Renal cortex interstitium (tissue), 11 donors: ENCODE data around the gene RAB11FIP4. TPM values are rescaled to one million over a fixed set of nuclear protein-coding genes. Genes with fewer than 3 reads are reported as not detected.

Experiments used
- DNase-seq, 11 donors: peaks; one replicate each; pipeline ENCODE4 v3.0.0-alpha.2; 2013; ENCODE audit warnings: low read depth in 9 of 11, low spot score in 4 of 11; ENCODE audit errors: extremely low read depth in 1 of 11
- polyA plus RNA-seq, 3 donors: library from polyadenylated mRNA; unstranded; fragments of 120-200 nt; gene quantifications; one replicate each; pipeline ENCODE4 v1.2.1, GENCODE V29; 2013; ENCODE audit not compliant: insufficient read length in 3 of 3

The RAB11FIP4 gene
- polyA plus RNA-seq, 3 donors, result 14.0 to 14.8 (median 14.2) TPM

DNA sequence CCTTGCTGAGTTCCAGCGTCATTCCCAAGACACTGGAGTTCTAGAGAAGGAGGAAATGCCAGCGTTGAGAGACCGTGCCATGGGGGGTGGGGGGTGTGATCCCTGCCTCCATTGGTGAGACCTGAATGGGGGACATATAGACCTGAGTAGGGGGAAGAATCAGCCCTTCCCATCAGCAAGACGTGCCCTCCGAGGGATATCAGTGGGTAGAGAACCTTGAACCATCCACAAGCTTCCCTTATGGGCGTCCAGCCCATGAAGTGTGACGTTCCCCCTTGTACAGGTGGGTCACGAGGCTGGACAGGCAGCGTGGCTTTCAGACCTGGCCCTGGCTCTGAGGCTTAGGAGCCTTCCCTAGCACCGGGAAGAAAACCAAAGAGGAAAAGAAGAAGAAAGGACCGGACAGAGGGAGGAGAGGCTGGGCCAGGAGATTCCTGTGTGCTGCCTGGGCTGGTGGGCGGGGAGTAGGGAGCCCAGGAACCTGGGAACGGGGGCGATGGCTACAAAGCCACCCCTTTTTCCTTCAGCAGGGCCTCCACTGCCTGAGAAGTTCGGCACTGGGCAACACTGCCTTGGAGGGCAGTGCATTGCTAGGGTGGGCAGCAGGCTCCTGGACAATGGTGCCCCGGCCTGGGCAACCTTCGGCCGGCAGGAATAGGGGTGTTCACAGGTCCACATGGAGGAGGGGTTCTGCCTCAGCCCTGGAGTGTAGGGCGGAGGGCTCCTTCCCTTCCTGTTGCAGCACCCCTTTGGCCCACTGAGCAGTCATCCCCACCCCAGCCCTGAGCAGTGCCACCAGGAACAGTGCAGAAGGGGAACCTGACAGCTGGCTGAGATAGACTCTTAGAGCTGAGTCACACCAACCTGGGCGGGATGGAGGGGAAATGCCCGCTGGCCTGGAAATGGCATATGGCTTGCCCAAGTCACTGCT lies 7.2 kb downstream of the RAB11FIP4 start:
- no peak for DNase-seq

DNA sequence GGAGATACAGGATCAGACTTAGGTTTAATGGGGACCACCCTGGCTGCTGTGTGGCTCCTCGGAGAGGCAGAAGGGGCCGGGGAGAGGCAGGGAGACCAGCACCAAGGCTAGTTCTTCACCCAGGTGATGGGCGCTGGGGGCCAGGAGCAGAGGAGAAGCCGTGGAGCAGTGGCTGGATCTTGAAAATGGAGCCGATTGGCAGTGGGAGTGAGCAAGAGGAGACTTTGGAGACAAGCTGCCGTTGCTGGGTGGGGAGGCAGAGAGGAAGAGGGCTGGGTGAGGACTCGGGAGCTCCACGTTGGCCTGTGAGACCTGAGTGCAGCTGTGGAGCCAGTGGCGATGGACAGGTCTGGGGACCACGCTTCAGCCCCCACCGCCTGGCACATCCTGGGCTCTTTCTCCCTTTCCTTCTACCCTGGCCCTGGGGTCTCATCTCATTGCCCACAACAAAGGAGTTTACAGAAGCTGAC lies 9.0 kb downstream of the RAB11FIP4 start:
- DNase-seq, result no peak

DNA sequence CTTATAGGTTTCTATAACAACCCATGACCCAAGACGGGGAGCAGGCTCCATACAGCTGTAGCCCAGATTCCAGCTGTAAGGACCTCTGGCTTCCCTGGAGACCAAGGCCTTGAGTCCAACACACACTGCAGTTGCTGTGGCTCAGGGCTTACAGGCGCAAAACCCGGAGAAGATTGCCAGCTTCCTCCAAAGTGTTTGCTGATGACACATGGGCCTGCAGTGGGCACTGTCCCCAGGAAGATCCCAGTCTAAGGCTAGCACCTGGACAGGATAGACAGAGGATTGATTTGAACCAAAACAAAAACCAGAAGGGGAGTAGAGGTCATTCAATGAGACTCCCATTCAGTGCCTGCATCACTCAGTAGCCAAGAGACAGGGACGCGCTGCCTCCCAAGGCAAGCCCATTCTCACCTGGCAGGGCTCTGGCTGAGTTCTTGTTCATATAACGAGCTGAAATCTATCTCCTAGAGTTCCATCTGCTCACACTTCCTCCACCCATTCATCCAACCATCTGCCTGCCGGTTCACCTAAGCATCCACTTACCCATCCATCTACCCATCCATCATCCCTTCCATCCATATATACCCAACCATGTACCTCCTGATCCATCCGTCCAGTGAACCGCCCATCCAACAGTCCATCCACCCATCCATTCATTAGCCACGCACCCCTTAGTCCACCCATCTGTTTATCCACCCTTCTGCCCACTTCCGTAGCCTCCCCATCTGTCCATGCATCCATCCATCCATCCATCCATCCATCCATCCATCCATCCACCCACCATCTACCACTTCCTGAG lies 10.2 kb downstream of the RAB11FIP4 start:
- no peak for DNase-seq

DNA sequence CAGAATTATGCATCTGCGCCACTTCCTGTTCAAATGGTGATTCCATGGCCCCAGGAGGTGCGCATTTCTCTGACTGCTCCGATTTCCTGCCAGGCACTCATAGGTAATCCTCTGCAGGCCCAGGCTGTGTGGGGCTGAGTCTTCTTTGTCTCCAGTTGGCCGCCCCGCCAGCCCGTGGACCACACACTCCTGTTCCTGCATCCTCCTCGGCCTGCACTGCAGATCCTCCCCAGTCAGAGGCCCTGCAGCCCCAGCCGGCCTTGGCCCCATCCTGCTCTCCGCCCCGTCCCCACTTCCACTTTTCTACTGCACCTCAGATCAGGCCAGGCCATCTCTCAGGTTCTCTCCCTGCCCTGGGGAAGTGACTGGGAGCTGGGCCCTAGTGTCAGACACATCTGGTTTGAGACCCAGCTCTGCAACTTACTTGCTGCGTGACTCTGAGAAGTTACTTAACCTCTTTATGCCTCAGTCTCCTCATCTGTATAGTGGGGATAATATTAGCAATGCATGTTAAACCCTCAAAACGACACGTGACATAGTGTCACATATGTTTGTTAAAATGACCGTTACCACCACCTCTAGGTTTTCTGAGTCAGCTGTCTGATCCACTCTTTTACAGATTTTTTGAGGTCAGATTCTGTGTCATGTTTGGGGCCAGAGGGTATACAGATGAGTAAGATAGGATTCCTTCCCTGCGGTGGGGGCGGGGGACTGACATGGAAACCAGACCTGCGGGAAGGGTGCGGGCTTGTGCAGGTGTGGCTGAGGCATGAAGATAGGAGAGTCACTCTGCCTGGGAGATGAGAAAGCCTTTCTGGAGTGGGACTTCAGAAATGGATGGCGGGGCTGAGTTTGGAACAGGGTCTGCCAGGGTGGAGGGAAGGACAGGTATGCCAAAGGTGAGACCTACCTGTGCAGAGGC lies 12.8 kb downstream of the RAB11FIP4 start:
- DNase-seq, result no peak

DNA sequence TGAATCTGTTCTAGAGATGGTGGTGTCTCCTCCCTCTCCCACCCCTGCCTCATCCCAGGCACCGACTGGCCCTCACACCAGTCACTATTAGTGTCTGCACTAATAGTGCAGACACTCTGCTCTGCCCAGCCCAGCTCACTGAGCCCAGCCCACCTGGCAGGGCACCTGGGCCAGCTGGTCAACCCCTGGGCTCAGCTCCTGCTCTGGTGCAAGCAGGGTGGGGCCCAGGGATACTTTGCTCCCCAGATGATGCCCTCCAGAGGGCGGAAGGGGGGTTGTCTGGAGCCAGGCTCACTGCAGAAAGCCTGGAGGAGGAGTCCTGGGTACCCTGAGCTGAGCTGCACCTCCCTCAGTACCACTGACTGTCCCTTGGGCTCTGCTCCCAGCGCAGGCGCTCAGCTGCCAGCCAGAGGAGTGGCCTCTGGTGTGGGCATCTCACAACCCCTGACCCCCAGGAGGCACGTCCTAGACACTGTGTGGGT lies 14.5 kb downstream of the RAB11FIP4 start:
- DNase-seq, result no peak

DNA sequence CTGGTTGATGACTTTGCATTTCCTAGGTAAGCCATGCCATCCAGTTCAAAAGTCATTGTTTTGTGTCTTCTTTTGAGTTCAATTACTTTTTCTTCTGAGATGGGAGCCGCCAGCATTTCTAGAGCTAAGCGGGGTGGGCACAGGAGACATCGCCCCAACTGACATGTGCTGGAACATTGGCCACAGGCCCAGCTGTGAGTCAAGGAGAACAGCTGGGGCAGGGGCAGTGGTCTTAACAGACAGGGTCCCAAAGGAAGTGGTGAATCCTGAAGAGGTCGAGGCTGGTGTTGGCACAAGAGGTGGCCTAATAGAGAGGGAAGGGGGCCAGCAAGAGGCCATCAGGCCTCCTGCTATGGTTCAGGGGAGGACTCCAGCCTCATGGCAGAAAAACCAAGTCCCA lies 17.1 kb downstream of the RAB11FIP4 start:
- no peak for DNase-seq

DNA sequence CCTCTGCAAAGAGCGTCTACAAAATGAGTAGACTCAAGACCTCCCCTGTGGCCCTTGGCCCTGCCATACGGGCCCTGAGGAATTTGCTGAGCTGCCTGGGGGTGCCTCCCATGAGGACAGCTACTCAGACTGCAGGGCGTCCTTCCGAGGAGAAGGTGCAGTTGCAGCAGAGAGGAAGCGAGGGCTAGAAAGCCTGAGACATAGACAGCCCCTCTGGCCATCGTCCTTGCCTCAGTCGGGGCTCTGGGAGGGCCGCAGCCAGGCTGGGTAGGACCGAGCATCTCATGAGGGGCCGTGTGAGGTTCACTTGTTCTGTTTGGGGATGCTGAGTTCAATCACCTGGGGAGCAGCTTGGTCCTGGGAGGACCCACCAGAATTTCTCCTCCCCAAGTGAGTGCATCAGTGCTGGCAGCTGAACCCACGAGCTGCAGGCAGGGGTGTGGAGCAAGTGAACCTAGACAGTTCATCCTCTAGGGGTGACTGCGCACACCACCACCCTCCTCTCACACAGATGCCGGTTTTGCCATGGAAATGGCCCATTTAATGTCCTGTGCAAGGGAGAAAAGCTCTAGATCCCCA lies 20.3 kb downstream of the RAB11FIP4 start:
- DNase-seq, result no peak

DNA sequence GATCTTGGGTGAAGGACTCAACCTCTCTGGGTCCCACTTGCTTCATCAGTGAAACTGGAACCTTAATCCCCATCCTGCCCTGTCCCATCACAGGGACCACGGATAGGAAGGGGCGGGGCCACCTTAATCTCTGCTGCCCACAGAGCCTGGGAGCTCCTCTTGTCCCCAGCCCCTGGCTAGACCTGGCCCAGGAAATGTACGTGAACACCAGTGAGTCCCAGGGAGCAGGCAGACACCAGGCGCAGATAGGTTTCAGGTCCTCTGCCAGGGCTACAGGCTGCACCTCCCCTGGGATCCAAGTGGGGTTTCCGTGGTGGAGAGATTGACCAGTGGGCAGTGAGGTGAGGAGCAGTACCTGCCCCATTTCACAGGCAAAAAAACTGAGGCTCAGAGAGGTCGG lies 21.0 kb downstream of the RAB11FIP4 start:
- no peak for DNase-seq

DNA sequence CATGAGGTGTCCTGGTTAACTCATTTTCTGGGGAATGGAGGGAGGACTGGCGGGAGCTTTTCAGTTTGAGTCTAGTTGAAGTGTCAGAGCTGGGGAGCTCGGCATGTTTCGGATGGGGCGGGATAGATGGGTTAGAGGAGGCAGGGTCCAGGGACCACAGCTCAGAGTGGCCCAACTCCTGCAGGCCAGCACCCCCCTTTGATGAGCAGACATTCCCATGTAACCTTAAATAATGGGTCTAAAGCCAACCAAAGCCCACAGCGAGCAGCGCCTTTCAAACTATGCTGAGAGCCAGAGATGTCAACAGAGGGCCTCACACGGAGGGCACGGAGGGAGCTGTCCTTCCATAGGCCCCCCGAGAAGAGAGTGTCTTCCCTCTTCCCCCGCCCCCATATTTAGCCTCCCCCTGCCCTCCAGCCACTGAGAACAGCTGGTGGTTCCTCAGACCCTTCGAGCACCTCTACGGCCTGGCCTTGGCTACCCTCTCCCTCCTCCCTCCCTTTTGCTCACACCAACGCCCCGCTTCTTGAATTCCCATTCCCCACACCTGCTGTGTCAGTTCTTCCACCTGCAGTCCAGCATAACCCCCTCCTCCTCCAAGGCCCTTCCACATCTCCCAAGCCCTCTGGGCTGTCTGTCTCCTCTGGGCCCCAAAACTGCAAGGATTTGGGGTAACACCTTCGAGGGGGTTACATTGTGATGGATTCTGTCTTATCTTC lies 21.8 kb downstream of the RAB11FIP4 start:
- DNase-seq, result no peak

DNA sequence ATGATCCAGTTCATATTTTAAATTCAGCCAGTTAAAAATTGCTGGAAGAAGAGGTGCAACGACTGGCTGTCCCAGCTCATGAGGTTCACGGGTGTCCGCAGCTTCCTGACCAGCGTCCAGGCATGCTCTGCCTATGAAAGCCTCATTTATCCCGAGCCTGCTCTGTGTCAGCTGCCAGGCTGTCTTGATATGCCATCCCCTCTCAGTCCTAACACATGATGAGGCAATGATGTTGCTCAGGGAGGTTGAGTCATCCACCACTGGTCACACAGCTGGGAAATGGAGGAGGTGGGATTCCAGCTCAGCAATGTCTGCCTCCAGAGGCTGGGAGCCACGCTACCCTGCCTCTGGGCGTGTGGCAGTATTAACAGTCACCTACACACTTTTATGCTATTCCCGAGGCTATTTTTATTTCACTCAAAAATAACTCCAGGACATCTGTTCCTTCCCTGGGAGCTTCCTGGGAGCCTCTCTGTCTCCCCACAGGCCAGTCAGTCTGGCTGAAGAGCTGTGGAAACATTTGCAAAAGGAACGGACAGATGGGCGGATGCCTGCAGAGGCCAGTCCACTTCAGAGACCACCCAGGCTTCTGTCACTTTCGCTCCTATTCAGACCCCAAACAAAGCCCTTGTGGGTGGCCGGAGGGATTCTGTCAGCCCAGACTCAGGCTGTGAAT lies 22.5 kb downstream of the RAB11FIP4 start:
- no peak for DNase-seq

DNA sequence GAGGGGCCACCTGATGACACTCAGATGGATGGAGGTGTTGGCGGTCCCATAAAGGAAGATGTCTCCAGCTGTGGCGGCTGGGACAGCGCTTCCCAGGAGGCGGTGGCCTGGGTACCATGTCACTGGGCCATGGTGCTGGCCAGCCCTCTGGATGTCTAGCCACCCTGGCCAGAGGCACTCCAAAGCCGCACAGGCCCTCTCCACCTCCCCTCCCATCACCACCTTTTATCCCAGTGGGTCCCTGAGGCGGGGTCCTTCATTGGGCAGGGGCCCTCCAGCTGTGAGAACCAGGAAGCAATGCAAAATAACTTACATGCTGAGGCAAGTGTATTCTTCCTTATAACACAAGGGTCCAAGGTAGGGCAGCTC lies 23.1 kb downstream of the RAB11FIP4 start:
- no peak for DNase-seq

DNA sequence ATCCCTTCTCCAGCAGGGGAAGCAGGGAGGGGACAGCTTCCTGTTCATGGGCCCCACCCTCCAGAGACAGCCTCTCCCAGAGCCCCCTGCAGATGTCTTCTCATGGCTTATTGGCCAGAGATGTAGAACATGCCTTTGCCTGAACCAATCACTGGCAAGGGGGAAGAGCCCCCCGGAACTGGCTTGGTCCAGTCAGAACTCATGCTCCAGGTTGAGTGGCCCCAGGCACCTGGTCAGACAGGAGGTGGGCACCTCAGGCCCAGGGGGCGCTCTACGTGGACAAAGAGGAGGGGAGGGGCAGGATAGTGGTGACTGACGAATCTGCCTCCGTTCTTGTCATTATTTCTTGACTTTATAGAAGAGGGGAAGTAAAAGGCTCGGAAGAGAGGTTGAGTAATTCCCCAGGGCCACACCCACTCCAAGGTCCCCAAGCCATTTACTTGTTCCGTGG lies 23.6 kb downstream of the RAB11FIP4 start:
- no peak for DNase-seq

DNA sequence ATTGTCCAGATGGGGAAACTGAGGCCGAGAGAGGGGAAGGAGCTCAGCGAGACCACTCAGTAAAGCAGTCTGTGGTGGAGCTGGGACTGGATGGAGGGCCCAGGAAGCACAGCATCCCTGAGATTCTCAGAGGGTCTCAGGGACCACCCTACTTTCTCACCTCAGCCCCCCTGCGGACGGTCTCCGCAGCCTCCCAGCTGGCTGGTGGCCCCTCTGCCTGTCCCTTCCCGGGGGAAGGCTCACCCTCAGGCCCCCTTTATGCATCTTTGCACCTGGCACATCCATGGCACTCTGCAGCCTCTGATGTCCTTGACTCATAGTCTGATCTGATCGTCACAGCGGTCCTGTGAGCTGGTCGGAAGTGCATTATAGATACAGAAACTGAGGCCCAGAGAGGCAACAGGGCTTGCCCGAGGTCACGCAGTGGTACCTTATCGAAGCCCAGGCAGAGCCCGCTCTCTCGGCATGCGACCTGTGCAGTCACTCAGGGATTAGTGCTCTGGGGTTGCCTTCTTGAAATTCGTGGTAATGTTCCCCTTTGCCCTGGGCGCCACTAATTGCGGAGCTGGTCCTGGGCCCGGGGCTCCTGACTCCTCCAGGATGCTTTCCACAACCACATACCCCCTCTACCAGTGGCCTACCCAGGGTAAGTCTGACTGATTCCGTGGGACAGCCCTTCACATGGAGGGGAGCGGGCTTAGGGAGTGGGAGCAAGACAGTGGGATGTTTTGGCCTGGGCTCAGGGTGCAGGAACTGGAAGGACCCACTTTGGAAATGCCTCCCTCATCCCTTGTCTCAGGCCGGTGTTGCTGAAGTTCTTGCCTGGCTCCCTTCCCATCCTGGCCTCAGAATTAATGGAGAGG lies 24.4 kb downstream of the RAB11FIP4 start:
- DNase-seq, result no peak

DNA sequence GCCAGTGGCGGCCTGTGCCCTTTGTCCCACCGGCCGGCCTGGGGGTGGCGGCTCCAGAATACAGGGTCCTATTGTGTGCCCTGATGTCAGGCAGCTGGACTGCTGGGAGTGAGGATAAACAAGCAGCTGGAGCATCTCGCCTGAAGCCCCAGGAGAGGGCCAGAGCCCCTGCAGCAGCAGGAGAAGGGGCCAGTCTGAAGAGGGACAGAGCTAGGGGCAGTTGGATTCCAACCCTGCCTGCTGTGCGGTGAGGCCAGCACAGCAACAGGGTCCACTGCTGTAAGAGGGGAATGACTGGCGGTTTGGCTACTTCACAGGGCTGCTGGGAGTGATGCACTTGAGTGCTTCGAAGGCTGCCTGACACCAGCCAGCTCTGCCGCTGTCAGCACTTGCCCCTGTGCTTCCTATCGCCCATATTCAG lies 25.0 kb downstream of the RAB11FIP4 start:
- no peak for DNase-seq

DNA sequence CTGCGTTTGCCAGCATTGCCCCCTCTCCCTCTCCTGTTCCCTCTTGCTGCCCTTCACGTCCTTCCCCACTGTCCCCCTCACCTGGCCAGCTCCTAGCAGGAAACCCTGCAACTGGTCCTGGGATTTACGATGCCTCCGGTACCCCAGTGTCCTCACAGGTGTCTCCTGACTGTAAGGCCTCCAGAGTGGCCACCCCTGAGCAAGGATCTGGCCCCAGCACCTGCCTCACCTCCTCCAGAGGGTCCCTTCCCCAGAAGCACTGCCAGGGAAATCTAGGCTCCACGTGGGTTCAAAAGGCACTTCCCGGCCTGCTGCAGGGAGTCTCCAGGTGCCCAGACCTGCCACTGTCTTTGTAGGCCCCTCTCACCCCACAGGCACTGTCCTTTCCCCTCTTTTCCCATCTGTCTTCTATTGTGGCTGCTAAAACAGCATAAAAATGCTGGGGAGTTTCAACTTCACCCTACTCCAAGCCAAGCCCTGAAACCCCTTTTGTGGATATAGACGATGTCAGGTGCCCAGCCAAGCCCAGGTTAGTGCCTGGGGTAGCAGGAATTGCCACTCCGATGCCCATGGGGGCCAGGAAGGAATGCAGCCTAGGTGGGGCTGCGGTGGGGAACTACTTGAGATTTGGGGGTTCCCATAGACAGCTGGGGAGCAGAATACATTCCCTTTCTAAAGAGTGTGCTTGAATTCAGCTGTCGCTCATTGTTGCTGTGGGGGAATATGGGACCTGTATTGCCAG lies 25.7 kb downstream of the RAB11FIP4 start:
- DNase-seq, result no peak
